Stimulated activated CD4-positive, alpha-beta T cell treated with anti-CD3 and anti-CD28 coated beads, Interleukin-4, amount 100 ng/mL, for 1 hour (primary cell): ENCODE results near the gene SMAD4.
"Not testable (repeated sequence)": the region's sequence is repeated elsewhere in the genome, so short reads cannot be mapped to it uniquely, and the experiment has no call there.

Source experiments
- DNase-seq: peaks from one replicate; pipeline ENCODE4 v3.0.0-alpha.2; 2020

Gene SMAD4

GRCh38 chr18:51119976-51120375 is 90.0 kb downstream of the SMAD4 start:
- DNase-seq = not testable (repeated sequence)

GRCh38 chr18:51120809-51121596 is 91.0 kb downstream of the SMAD4 start:
- no peak for DNase-seq

- no peak for DNase-seq
These were observed 91.5 kb downstream of the SMAD4 start for GRCh38 chr18:51121597-51121857.

GRCh38 chr18:51122266-51123045 is 92.4 kb downstream of the SMAD4 start:
- no peak for DNase-seq

GRCh38 chr18:51123046-51123395 is 93.0 kb downstream of the SMAD4 start:
- no peak for DNase-seq

- DNase-seq = no peak
These were observed 93.5 kb downstream of the SMAD4 start for GRCh38 chr18:51123481-51123880.

- DNase-seq = no peak
These were observed 94.0 kb downstream of the SMAD4 start for GRCh38 chr18:51123936-51124486.

GRCh38 chr18:51125976-51126375 is 96.0 kb downstream of the SMAD4 start:
- DNase-seq = no peak

- DNase-seq = no peak
These were observed 97.7 kb downstream of the SMAD4 start for GRCh38 chr18:51127664-51128063.

- DNase-seq = no peak
These were observed 98.5 kb downstream of the SMAD4 start for GRCh38 chr18:51128533-51128932.

- DNase-seq = no peak
These were observed 102.4 kb downstream of the SMAD4 start for GRCh38 chr18:51132256-51132935.

- no peak for DNase-seq
These were observed 103.7 kb downstream of the SMAD4 start for GRCh38 chr18:51133580-51134160.
